Esophagus muscularis mucosa (tissue), 4 donors: ENCODE data around the gene PLSCR4.

Experiments
- CTCF ChIP-seq, 3 experiments: fragments of 200-600 bp in 2 of 3; fragments of 450-650 bp in 1 of 3; sonication (generic) in 2 of 3; IDR thresholded peaks; one replicate each; pipeline ENCODE4 v1.5.1; 2017 to 2019; ENCODE audit warnings: antibody characterized with exemption in 3 of 3, mild to moderate bottlenecking in 2 of 3, moderate library complexity in 1 of 3
- EP300 ChIP-seq: sonication (generic); formaldehyde crosslinking; IDR thresholded peaks from one replicate; pipeline ENCODE4 v1.6.1; 2017; ENCODE audit warnings: antibody characterized with exemption
- POLR2A ChIP-seq: fragments of 450-650 bp; IDR thresholded peaks from one replicate; pipeline ENCODE4 v1.6.1; 2017; ENCODE audit warnings: antibody characterized with exemption, moderate library complexity, mild to moderate bottlenecking, low read depth
- POLR2AphosphoS5 ChIP-seq, 2 donors: sonication (generic); formaldehyde crosslinking; IDR thresholded peaks; one replicate each; pipeline ENCODE4 v1.6.1; 2017; ENCODE audit warnings: antibody characterized with exemption in 2 of 2

- TF ChIP-seq CTCF (IDR thresholded peaks at IDR 0.05) (no peak), EP300 (no peak), POLR2A (no peak), POLR2AphosphoS5 (IDR thresholded peaks at IDR 0.05) (no peak)
These were observed 6.1 kb upstream of the PLSCR4 start for GRCh38 chr3:146256851-146257486.
